Peyer's patch (tissue), 4 donors: ENCODE measurements around the gene ACTR3C.

Experiments used
- POLR2A ChIP-seq, 2 donors: fragments of 450-650 bp; IDR thresholded peaks; one replicate each; pipeline ENCODE4 v1.5.1; 2017; ENCODE audit warnings: antibody characterized with exemption in 2 of 2, mild to moderate bottlenecking in 2 of 2, moderate library complexity in 2 of 2
- TF ChIP-seq, protein P1 (sequence below), 6 experiments: fragments of 450-650 bp in 4 of 6; fragments of 200-600 bp in 2 of 6; sonication (generic) in 1 of 6; IDR thresholded peaks; one replicate each; pipeline ENCODE4 v1.5.1; 2017 to 2019; ENCODE audit warnings: antibody characterized with exemption in 6 of 6, mild to moderate bottlenecking in 3 of 6, moderate library complexity in 1 of 6

DNA sequence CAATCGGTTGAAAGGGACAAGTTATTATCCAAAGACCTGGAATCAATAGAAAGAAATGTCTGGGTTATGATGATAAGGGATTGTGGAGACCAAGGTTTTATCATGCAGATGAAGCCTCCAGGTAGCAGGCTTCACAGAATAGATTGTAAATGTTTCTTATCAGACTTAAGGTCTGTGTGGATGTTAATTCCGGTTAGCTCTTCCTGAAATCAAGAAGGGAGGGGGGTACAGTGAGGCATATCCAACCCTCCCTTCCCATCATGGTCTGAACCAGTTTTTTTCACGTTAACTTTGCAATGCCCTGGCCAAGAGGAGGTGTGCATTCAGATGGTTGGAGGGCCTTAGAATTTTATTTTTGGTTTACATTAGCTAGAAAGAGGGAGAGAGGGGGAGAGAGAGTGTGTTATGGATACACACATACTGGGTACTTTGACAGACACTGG lies 10.0 kb downstream of the ACTR3C start:
- no peak for TF ChIP-seq POLR2A (IDR thresholded peaks at IDR 0.05)
- TF ChIP-seq, protein P1, sequence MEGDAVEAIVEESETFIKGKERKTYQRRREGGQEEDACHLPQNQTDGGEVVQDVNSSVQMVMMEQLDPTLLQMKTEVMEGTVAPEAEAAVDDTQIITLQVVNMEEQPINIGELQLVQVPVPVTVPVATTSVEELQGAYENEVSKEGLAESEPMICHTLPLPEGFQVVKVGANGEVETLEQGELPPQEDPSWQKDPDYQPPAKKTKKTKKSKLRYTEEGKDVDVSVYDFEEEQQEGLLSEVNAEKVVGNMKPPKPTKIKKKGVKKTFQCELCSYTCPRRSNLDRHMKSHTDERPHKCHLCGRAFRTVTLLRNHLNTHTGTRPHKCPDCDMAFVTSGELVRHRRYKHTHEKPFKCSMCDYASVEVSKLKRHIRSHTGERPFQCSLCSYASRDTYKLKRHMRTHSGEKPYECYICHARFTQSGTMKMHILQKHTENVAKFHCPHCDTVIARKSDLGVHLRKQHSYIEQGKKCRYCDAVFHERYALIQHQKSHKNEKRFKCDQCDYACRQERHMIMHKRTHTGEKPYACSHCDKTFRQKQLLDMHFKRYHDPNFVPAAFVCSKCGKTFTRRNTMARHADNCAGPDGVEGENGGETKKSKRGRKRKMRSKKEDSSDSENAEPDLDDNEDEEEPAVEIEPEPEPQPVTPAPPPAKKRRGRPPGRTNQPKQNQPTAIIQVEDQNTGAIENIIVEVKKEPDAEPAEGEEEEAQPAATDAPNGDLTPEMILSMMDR (IDR thresholded peaks at IDR 0.05), result no peak
